AG09309 (cell line): ENCODE results near the gene NLRP12.
"Not testable (repeated sequence)": the region's sequence is repeated elsewhere in the genome, so short reads cannot be mapped to it uniquely, and the experiment has no call there.

ENCODE experiments used
- DNase-seq: peaks from one replicate; pipeline ENCODE4 v3.0.0-alpha.2; 2010; ENCODE audit warnings: low read depth
- H3K4me3 ChIP-seq: 2 replicates; pipeline ENCODE4 v1.5.1; 2011; ENCODE audit warnings: mild to moderate bottlenecking, low read depth, low read length, moderate library complexity; ENCODE audit not compliant: control insufficient read depth
- TF ChIP-seq, protein P1 (sequence below): IDR thresholded peaks from 2 replicates; pipeline ENCODE4 v1.5.1; 2011; ENCODE audit warnings: mild to moderate bottlenecking, low read depth, low read length, inconsistent platforms; ENCODE audit not compliant: insufficient read depth, control insufficient read depth; ENCODE audit errors: missing control alignments

Gene NLRP12

DNA sequence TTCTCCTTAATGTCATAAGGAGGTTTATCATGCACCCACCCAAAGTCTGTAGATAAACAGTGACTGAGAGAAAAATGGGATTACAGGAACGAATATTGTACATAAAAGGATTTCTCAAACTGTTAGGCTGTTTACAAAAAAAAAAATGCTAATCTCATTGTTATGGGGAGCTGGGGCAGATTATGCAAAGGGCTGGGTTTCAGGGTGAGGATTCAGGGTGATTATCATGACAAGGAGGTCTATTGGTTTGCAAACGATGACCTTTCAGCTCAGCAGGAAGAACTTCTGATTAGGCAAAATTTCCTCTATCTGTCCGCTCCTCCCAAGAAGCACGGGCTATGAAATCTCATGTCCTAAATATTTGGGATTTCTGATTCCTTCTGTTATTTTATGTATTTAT is 41.4 kb downstream of the NLRP12 start:
- DNase-seq: no peak
- TF ChIP-seq, protein P1, sequence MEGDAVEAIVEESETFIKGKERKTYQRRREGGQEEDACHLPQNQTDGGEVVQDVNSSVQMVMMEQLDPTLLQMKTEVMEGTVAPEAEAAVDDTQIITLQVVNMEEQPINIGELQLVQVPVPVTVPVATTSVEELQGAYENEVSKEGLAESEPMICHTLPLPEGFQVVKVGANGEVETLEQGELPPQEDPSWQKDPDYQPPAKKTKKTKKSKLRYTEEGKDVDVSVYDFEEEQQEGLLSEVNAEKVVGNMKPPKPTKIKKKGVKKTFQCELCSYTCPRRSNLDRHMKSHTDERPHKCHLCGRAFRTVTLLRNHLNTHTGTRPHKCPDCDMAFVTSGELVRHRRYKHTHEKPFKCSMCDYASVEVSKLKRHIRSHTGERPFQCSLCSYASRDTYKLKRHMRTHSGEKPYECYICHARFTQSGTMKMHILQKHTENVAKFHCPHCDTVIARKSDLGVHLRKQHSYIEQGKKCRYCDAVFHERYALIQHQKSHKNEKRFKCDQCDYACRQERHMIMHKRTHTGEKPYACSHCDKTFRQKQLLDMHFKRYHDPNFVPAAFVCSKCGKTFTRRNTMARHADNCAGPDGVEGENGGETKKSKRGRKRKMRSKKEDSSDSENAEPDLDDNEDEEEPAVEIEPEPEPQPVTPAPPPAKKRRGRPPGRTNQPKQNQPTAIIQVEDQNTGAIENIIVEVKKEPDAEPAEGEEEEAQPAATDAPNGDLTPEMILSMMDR: no peak
- H3K4me3 ChIP-seq: no peak overlapping the region

DNA sequence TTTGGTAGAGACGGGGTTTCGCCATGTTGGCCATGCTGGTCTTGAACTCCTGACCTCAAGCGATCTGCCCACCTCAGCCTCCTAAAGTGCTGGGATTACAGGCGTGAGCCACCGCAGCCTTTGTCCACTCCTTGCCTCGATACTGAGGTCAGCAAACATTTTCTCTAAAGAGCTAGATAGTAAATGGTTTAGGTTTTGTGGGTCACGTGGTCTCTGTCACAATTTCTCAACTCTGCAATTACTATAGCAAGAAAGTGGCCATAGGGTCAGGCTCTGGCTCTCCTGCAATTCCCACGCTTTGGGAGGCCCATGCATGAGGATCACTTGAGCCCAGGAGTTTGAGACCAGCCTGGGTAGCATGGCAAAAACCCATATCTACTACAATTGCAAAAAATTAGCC is 42.8 kb downstream of the NLRP12 start:
- not testable (repeated sequence) for DNase-seq, H3K4me3 ChIP-seq

DNA sequence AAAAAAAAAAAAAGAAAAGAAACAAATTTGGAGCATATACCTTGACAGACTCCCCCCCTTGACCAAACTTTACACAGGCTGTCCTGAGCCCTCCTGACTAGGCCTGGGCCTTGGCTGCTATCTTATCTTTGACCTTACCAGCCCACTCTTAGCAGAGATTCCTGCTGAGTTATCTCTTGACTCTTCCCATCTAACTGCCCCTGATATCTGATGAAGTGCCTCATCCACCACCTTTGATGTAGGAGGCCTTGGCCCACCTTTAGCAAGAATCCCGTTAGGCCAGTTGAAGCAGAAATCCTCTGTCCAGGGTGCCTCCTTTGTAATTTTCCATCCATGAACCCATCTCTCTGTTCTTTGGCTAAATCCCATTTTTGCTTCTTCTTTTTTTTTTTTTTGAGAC is 43.6 kb downstream of the NLRP12 start:
- TF ChIP-seq, protein P1: no peak
- H3K4me3 ChIP-seq: no peak overlapping the region
- DNase-seq: no peak

DNA sequence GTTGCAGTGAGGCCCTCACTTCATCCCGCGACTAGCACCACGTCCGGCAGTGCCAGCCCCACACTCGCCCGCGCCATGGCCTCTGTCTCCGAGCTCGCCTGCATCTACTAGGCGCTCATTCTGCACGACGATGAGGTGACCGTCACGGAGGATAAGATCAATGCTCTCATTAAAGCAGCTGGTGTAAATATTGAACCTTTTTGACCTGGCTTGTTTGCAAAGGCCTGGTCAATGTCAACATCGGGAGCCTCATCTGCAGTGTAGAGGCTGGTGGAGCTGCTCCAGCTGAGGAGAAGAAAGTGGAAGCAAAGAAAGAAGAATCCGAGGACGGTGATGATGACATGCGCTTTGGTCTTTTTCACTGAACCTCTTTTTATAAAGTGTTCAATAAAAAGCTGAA is 48.6 kb downstream of the NLRP12 start:
- no peak for DNase-seq
- TF ChIP-seq, protein P1: no peak
- H3K4me3 ChIP-seq: no peak overlapping the region

DNA sequence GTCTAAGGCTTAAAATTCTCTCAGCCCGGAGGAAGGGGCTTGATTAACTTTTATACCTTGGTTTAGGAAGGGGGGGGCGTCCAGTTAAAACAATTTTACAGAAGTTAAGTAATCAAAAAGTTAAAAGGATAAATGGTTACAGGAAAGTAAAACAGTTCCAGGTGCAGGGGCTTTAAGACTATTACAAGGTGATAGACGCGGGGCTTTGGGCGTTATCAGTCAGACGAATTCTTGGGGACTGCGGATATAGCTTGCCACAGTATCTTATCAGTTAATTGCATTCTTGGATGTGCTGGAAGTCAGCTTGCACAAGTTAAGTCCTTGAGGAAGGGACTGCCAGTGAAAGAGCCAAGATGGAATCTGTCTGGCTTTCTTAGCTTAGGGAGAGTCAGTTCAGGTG is 49.6 kb downstream of the NLRP12 start:
- not testable (repeated sequence) for H3K4me3 ChIP-seq, DNase-seq

DNA sequence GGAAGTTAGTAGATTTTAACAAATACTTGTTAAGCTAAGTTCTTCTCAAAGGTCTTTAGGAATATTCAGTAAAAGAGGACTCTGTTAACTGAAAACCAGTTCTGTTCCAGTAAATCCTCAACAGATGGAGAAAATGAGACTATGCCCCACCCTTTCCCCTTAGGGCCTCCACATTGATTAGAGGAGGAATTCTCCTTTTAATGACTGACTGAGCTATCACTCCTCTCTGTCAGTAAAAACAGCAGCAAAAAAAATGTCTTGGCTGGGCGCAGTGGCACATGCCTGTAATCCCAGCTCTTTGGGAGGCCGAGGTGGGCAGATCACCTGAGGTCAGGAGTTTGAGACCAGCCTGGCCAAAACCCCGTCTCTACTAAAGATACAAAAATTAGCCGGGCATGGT is 50.1 kb downstream of the NLRP12 start:
- TF ChIP-seq, protein P1: no peak
- DNase-seq: no peak
- no peak overlapping the region for H3K4me3 ChIP-seq

DNA sequence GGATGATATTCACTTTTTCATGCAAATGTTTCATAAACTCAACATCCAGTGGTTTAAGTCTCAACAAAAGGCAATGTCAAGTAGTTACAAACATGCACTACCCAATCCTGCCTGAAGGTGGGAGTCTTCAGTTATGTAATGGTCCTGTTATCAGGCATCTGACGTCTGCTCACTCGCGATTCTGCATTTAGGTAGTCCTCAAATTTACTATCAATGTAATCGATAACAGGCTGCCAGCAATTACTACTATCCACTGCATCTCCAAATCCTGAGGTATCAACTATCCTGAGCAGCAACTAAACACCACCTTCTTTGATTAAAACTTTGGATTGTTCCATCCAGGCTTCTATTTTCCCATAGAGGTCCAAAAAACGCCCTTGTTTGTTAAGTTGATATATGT is 51.2 kb downstream of the NLRP12 start:
- peak; percentile 27 for DNase-seq
- TF ChIP-seq, protein P1: peak; percentile 67
- H3K4me3 ChIP-seq: no peak overlapping the region

DNA sequence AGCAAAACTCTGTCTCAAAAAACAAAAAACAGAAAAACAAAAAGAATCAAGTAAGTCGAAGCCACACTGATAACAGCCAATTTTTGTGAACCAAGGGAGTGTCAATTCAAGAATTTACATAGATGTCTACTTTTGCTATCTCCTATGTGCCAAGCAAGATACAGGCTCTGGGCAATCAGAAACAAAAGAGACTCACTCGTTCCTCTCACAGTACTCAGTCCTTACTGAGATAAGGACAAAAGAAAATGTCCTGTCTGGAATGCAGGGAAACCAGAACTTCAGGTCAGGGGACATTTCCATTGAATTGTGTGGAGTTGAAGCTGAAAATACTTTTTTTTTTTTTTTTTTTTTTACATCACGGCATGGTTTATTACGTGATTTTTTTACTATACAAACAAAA is 53.0 kb downstream of the NLRP12 start:
- no peak for DNase-seq
- TF ChIP-seq, protein P1: no peak
- no peak overlapping the region for H3K4me3 ChIP-seq

DNA sequence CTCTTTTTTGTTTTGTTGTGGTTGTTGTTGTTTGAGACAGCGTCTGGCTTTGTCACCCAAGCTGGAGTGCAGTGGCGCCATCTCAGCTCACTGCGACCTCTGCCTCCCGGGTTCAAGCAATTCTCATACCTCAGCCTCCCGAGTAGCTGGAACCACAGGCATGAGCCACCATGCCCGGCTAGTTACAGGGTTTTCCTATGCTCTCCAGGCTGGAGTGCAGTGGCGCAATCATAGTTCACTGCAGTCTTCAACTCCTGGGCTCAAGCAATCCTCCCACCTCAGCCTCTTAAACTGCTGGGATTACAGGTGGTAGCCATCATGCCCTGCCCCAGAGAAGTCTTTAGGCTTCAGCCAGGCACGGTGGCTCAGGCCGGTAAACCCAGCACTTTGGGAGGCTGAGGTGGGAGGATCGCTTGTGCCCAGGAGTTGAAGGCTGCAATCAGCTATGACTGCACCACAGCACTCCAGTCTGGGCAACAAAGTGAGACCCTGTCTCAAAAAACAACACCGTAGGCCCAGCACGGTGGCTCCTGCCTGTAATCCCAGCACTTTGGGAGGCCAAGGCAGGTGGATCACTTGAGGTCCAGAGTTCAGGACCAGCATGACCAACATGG is 54.3 kb downstream of the NLRP12 start:
- H3K4me3 ChIP-seq, DNase-seq: not testable (repeated sequence)
